Activated CD4-positive, alpha-beta T cell treated with anti-CD3 and anti-CD28 coated beads for 1 hour (primary cell): Measurements from ENCODE around the gene PDC.
"Not testable (repeated sequence)": the region's sequence is repeated elsewhere in the genome, so short reads cannot be mapped to it uniquely, and the experiment has no call there.

Experiments used
- DNase-seq: peaks from one replicate; pipeline ENCODE4 v3.0.0-alpha.2; 2020

Gene PDC

GRCh38 chr1:186463926-186464325, 3.0 kb upstream of the PDC start:
- DNase-seq = no peak

DNA sequence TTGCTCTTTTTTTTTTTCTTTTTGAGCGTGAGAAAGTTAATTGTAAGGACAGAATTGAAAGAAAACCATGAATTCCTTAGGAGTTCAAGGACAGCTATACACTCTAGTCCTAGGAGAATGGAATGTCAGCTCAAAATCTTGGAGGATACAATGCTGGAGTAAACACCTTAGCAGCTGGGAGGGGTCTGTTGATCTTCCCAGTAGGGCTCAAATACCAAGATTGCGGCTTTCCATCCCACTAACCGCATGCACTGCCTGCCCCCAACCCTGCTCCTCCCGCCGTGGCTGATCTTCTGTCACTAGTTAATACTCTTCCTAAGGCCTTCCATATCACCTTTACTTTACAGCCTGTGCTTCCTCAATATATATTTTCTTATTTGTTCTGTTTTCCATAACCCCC, 2.6 kb upstream of the PDC start:
- DNase-seq = no peak

- not testable (repeated sequence) for DNase-seq
Measured at GRCh38 chr1:186459161-186459560, 1.8 kb downstream of the PDC start.

- DNase-seq = no peak
Measured at GRCh38 chr1:186456729-186457255, 4.1 kb downstream of the PDC start.

- no peak for DNase-seq
Measured at GRCh38 chr1:186454981-186455380, 5.9 kb downstream of the PDC start.

DNA sequence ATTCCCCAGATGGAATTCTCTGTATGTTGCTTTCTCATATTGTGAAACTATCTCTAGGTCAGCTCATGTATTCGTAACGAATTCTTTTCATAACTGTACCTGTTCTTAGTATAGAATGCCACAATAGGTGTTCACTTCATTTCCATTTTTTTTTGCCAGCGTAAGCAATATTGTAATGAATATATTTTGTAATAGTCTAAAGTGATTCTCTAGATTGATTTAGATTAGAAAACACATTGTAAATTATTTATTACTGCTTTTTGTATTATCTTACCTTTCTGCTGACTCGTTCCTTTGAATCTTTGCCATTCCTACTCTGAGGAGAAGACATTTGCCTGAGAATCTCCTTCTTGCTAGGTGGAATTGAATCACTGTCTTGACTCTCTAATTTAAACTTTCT, 14.8 kb downstream of the PDC start:
- no peak for DNase-seq

DNA sequence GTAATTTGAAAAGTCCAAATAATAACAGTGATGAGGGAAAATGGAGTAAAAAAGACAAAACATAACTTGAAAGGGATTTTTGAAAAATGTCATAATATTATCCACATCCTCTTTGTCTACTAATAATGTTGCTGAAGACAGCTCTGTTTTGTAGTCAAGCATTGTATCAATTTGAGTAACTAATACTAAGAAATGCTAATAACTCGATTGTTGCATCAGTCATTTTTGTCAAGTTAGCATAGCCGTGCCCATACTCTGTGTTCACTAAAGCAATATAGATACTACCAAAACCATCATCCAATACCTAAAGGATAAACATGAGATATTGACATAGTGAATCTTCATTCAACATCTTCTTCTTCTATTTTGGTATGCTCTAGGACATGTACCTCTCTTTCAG, 17.3 kb downstream of the PDC start:
- DNase-seq = no peak

GRCh38 chr1:186442651-186443375, 18.1 kb downstream of the PDC start:
- no peak for DNase-seq

DNA sequence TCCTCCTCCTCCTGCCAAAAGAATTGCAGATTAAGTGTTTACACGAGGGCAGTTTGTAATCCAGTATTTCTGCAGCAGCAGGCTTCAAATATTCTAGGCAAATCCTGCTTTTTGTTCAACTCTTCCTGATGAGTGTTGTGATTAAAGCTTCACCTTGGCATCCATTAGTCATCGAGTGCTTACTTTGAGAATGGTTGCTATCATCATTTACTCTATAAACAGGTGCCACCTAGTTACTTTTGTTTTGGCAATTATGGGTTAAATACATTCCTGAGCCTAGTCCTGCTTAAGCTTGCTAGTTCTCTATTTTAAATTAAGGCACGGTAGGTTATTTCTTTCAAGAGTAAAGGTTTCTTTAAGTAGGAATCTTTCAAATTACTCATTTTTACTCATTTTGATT, 20.3 kb downstream of the PDC start:
- DNase-seq = no peak

DNA sequence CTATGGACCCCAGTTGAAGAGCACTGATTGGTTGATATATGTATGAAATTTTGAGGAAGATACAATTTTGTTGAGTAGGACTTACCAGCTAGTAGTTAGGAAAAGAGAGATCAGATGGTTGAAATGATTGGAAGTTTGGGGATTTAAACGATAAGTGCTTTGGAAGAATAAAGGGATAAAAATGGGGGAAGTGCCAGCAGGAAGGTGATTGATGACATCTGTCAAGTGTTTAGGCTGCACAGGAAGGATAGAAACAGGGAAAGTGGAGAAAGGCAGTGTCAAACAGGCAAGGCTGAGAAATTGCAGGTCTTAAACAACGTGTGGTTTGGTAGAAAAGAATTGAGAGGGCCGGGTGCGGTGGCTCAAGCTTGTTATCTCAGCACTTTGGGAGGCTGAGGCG, 22.3 kb downstream of the PDC start:
- DNase-seq = no peak

- DNase-seq = no peak
Measured at GRCh38 chr1:186435336-186435735, 25.6 kb downstream of the PDC start.

DNA sequence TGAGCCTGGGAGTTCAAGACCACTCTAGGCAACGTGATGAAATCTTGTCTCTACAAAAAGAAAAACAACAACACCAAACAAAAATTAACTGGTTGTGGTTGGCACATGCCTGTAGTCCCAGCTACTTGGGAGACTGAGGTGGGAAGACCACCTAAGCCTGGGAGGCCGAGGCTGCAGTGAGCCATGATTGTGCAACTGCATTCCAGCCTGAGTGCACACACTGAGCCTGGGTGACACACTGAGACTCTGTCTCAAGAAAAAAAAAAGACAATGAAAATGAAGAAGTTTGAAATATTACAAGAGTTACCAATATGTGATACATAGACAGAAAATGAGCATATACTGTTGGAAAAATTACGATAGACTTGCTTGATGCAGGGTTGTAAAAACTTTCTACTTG, 31.9 kb downstream of the PDC start:
- DNase-seq = no peak

- DNase-seq = no peak
Measured at GRCh38 chr1:186426118-186426517, 34.8 kb downstream of the PDC start.

- no peak for DNase-seq
Measured at GRCh38 chr1:186424539-186424938, 36.4 kb downstream of the PDC start.

DNA sequence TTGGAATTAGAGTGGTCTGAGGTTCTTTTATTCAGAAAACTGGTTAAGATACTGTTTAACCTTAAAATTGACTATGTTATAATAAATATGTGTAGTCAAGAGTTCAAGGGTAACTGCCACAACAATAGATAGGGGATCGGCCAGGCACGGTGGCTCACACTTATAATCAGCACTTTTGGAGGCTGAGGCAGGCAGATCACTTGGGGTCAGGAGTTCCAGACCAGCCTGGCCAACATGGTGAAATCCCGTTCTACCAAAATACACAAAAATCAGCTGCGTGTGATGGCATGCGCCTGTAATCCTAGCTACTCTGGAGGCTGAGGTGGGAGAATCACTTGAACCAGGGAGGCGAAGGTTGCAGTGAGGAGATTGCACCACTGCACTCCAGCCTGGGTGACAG, 39.5 kb downstream of the PDC start:
- DNase-seq = no peak

GRCh38 chr1:186420923-186421322, 40.0 kb downstream of the PDC start:
- no peak for DNase-seq

DNA sequence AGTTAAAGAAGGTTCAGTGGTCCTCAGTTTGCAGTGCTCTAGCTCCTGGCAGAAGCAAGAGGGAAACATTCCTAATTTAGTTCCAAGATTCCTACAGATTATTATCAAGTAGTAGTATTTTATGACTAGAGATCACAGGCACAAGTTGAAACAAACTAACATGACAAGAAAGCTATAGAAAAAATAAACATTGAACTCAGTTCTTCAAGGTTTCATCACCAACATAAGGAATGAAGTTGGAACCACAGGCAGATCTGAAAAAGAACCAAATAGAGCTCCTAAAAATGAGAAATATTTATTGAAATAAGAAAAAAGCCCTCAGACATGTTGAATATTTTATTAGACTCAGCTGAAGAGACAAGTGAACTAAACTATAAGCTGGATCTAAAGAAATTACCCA, 40.6 kb downstream of the PDC start:
- DNase-seq = no peak

- no peak for DNase-seq
Measured at GRCh38 chr1:186418503-186418902, 42.4 kb downstream of the PDC start.

DNA sequence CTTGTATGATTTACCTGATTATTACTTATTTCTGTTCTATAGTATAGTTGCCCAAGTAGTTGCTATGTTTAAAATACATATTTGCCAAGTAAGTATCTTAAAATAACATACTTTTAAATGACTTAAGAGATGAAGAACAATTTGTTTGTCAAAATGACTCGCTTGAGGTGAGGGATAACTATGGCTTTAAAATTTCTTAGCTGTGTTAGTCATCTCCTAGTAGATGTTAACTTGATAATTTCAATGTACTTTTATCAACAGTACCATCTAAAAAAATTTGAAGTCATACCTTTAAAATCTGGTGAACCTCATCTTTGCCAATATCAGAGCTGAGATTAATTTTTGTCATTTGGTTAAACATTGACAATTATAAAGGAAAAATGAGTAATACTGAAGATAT, 47.6 kb downstream of the PDC start:
- DNase-seq = no peak

GRCh38 chr1:186409091-186409490, 51.8 kb downstream of the PDC start:
- no peak for DNase-seq

- no peak for DNase-seq
Measured at GRCh38 chr1:186404454-186405051, 56.4 kb downstream of the PDC start.

DNA sequence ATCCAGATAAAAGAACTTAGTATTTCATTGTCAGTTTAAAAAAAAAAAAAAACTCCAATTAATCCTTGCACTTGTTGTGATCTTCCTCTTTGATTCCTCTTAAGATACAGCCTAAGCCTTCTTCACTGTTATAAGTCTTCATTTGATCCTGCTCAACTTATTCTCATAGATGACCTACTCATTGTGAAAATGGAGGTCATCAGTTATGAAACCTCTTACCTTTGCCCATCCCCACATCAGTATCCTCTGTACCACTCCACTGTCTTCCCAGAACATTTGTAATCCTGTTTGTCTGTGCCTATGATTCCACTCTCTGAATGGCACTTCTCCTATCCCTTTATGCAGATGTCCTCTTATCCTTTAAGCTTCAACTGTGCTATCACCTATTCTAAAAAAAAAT, 57.3 kb downstream of the PDC start:
- DNase-seq = no peak

DNA sequence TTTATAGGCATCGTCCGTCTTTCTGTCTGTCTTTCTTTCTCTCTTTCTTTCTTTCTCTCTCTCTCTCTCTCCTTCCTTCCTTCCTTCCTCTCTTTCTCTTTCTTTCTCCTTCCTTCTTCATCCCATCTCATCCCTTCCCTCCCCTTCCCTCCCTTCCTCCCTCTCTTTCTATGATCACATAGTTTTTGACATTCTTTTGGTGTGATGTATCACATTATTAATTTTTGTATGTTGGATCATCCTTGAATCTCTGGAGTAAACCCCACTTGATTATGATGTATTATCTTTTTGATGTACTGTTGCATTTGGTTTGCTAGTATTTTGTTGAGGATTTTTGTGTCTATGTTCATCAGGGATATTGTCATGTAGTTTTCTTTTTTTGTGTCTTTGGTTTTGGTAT, 59.5 kb downstream of the PDC start:
- DNase-seq = not testable (repeated sequence)
